HG03558 (cell line): ENCODE data around the gene TANGO2.

Experiments used
- ATAC-seq: cut with Tn5 transposase; IDR thresholded peaks from one replicate; pipeline ENCODE4 v1.9.1; 2021; ENCODE audit warnings: moderate number of reproducible peaks; ENCODE audit not compliant: unreplicated experiment; ENCODE audit errors: extremely low read depth

Gene TANGO2

GRCh38 chr22:20083157-20083890 is 62.4 kb downstream of the TANGO2 start:
- ATAC-seq = no peak

GRCh38 chr22:20083891-20084546 is 63.1 kb downstream of the TANGO2 start:
- ATAC-seq = no peak

GRCh38 chr22:20084547-20085413 is 63.9 kb downstream of the TANGO2 start:
- ATAC-seq = no peak

GRCh38 chr22:20085651-20086050 is 64.7 kb downstream of the TANGO2 start:
- no peak for ATAC-seq

- no peak for ATAC-seq
Observed at GRCh38 chr22:20086101-20086599, 65.2 kb downstream of the TANGO2 start.

GRCh38 chr22:20086763-20087162 is 65.9 kb downstream of the TANGO2 start:
- no peak for ATAC-seq

GRCh38 chr22:20087319-20088262 is 66.7 kb downstream of the TANGO2 start:
- no peak for ATAC-seq

- no peak for ATAC-seq
Observed at GRCh38 chr22:20088263-20088648, 67.3 kb downstream of the TANGO2 start.

- no peak for ATAC-seq
Observed at GRCh38 chr22:20089226-20089976, 68.5 kb downstream of the TANGO2 start.

- ATAC-seq = no peak
Observed at GRCh38 chr22:20089977-20090729, 69.2 kb downstream of the TANGO2 start.

GRCh38 chr22:20090730-20091240 is 69.9 kb downstream of the TANGO2 start:
- ATAC-seq = no peak

GRCh38 chr22:20091690-20092476 is 71.0 kb downstream of the TANGO2 start:
- no peak for ATAC-seq

- no peak for ATAC-seq
Observed at GRCh38 chr22:20092477-20092854, 71.6 kb downstream of the TANGO2 start.

- ATAC-seq = no peak
Observed at GRCh38 chr22:20093418-20094196, 72.7 kb downstream of the TANGO2 start.

- ATAC-seq = no peak
Observed at GRCh38 chr22:20094197-20094807, 73.4 kb downstream of the TANGO2 start.

GRCh38 chr22:20095521-20095920 is 74.6 kb downstream of the TANGO2 start:
- no peak for ATAC-seq
